ENCODE data around the gene CCT8L2. TPM values are rescaled to one million over a fixed set of nuclear protein-coding genes. Genes with fewer than 3 reads are reported as not detected.
"Not testable (repeated sequence)": the region's sequence is repeated elsewhere in the genome, so short reads cannot be mapped to it uniquely, and the experiment has no call there.

The CCT8L2 gene
- total RNA-seq, 1 donor: not detected

- Histone ChIP-seq H3K27ac (ENCODE audit: low read depth, low read length) (no peak overlapping the region), H3K4me3 (ENCODE audit: insufficient read depth, low read length) (no peak overlapping the region), H2AFZ (ENCODE audit: low read length) (no peak overlapping the region), H4K20me1 (ENCODE audit: insufficient read depth, low read length) (no peaks in the 10 kb centered on the region), H3K4me1 (ENCODE audit: insufficient read depth, low read length) (no peaks in the 10 kb centered on the region), H3K36me3 (ENCODE audit: insufficient read depth, low read length) (no peaks in the 10 kb centered on the region), H3K9me3 (ENCODE audit: low read depth, low read length) (no peaks in the 10 kb centered on the region), H3K27me3 (ENCODE audit: insufficient read depth, low read length) (no peaks in the 10 kb centered on the region), H3K4me2 (ENCODE audit: insufficient read depth, low read length) (no peak overlapping the region), H3K79me2 (ENCODE audit: insufficient read depth, low read length) (no peaks in the 10 kb centered on the region)
- no peak for DNase-seq (ENCODE audit: insufficient read length, low spot score, missing footprints)
- TF ChIP-seq CTCF (IDR thresholded peaks at IDR 0.05; ENCODE audit: extremely low read depth, low read depth, low read length): no peak
Measured at GRCh38 chr22:16559056-16559955, 33.3 kb downstream of the CCT8L2 start.

- DNase-seq (ENCODE audit: insufficient read length, low spot score, missing footprints); H3K79me2 ChIP-seq (ENCODE audit: insufficient read depth, low read length); H3K27ac ChIP-seq (ENCODE audit: low read depth, low read length); H3K36me3 ChIP-seq (ENCODE audit: insufficient read depth, low read length); H2AFZ ChIP-seq (ENCODE audit: low read length); H3K4me2 ChIP-seq (ENCODE audit: insufficient read depth, low read length); H4K20me1 ChIP-seq (ENCODE audit: insufficient read depth, low read length); H3K27me3 ChIP-seq (ENCODE audit: insufficient read depth, low read length); H3K4me3 ChIP-seq (ENCODE audit: insufficient read depth, low read length); H3K9me3 ChIP-seq (ENCODE audit: low read depth, low read length); H3K4me1 ChIP-seq (ENCODE audit: insufficient read depth, low read length): not testable (repeated sequence)
Measured at GRCh38 chr22:16558376-16558945, 34.1 kb downstream of the CCT8L2 start.

- not testable (repeated sequence) for H3K27ac ChIP-seq (ENCODE audit: low read depth, low read length); H3K79me2 ChIP-seq (ENCODE audit: insufficient read depth, low read length); H2AFZ ChIP-seq (ENCODE audit: low read length); H3K36me3 ChIP-seq (ENCODE audit: insufficient read depth, low read length); H3K4me1 ChIP-seq (ENCODE audit: insufficient read depth, low read length); H3K4me3 ChIP-seq (ENCODE audit: insufficient read depth, low read length); H3K9me3 ChIP-seq (ENCODE audit: low read depth, low read length); H3K4me2 ChIP-seq (ENCODE audit: insufficient read depth, low read length); H4K20me1 ChIP-seq (ENCODE audit: insufficient read depth, low read length); H3K27me3 ChIP-seq (ENCODE audit: insufficient read depth, low read length); DNase-seq (ENCODE audit: insufficient read length, low spot score, missing footprints)
Measured at GRCh38 chr22:16557511-16557910, 35.1 kb downstream of the CCT8L2 start.

GRCh38 chr22:16555077-16555994 lies 37.3 kb downstream of the CCT8L2 start:
- H3K4me2 ChIP-seq (ENCODE audit: insufficient read depth, low read length): not testable (repeated sequence)

GRCh38 chr22:16543310-16543709 lies 49.3 kb downstream of the CCT8L2 start:
- not testable (repeated sequence) for H3K4me1 ChIP-seq (ENCODE audit: insufficient read depth, low read length); H3K36me3 ChIP-seq (ENCODE audit: insufficient read depth, low read length); H3K27me3 ChIP-seq (ENCODE audit: insufficient read depth, low read length); H3K79me2 ChIP-seq (ENCODE audit: insufficient read depth, low read length); H2AFZ ChIP-seq (ENCODE audit: low read length); H3K27ac ChIP-seq (ENCODE audit: low read depth, low read length); H3K4me3 ChIP-seq (ENCODE audit: insufficient read depth, low read length); DNase-seq (ENCODE audit: insufficient read length, low spot score, missing footprints); H3K4me2 ChIP-seq (ENCODE audit: insufficient read depth, low read length); H4K20me1 ChIP-seq (ENCODE audit: insufficient read depth, low read length); H3K9me3 ChIP-seq (ENCODE audit: low read depth, low read length)

More at GRCh38 chr22:16555077-16555994, 37.3 kb downstream of the CCT8L2 start:
- not testable (repeated sequence) for DNase-seq (ENCODE audit: insufficient read length, low spot score, missing footprints); H3K79me2 ChIP-seq (ENCODE audit: insufficient read depth, low read length); H3K27me3 ChIP-seq (ENCODE audit: insufficient read depth, low read length); H2AFZ ChIP-seq (ENCODE audit: low read length); H3K36me3 ChIP-seq (ENCODE audit: insufficient read depth, low read length); H3K4me1 ChIP-seq (ENCODE audit: insufficient read depth, low read length); H4K20me1 ChIP-seq (ENCODE audit: insufficient read depth, low read length); H3K9me3 ChIP-seq (ENCODE audit: low read depth, low read length); H3K27ac ChIP-seq (ENCODE audit: low read depth, low read length); H3K4me3 ChIP-seq (ENCODE audit: insufficient read depth, low read length)

Other genes with a start within 250 kb of the CCT8L2 start
- gene XKR3, start 232.6 kb upstream of the CCT8L2 start, total RNA-seq: not detected in 2 replicates